Measurements from ENCODE around the gene ENTHD1. TPM values are rescaled to one million over a fixed set of nuclear protein-coding genes. Genes with fewer than 3 reads are reported as not detected.

ENTHD1 gene
- total and polyA plus RNA-seq, 10 of the 15 experiments (the other 5 are each of a cell fraction or from before 2014, with no cell fraction given) = 0.09 to 0.52 (median 0.21) TPM; not detected in 1

- intact Hi-C loops (cut with micrococcal nuclease; ENCODE audit: unreplicated experiment) = loop anchor here (2.0 kb wide), 1 partner anchor 32 kb away; the partner anchor contains the start of gene GRAP2
- no peak for TF ChIP-seq E2F8 (IDR thresholded peaks at IDR 0.05; ENCODE audit: low read depth, partially characterized antibody)
- TF ChIP-seq CBX3 (IDR thresholded peaks at IDR 0.05; ENCODE audit: borderline replicate concordance, low read depth) = no peak
- no peak for TF ChIP-seq EZH2 (IDR thresholded peaks at IDR 0.05; ENCODE audit: borderline replicate concordance, control insufficient read depth, low read depth, low read length)
- TF ChIP-seq SREBF1 (IDR thresholded peaks at IDR 0.05; ENCODE audit: low read length) = no peak
- TF ChIP-seq FOXM1 (IDR thresholded peaks at IDR 0.05; ENCODE audit: low read depth, low read length) = no peak
- no peak for TF ChIP-seq ETV6 (conservative IDR thresholded peaks at IDR 0.05 in 1 of 2, IDR thresholded peaks at IDR 0.05 in 1 of 2; ENCODE audit: borderline replicate concordance in 1 of 2, low read depth in 1 of 2)
- TF ChIP-seq SRF (IDR thresholded peaks at IDR 0.05; ENCODE audit: low read depth in 2 of 2, low read length in 2 of 2) = no peak
- no peak for TF ChIP-seq EP300 (IDR thresholded peaks at IDR 0.05; ENCODE audit: borderline replicate concordance in 1 of 2, control insufficient read depth in 1 of 2, low read depth in 2 of 2, low read length in 2 of 2)
- TF ChIP-seq IKZF2 (IDR thresholded peaks at IDR 0.05) = peak; percentile 57 to 75; a peak in 3 of 4 replicates
- no peak for TF ChIP-seq RAD21 (IDR thresholded peaks at IDR 0.05; ENCODE audit: insufficient read depth, low read depth, low read length)
- TF ChIP-seq SIN3A (IDR thresholded peaks at IDR 0.05; ENCODE audit: low read depth, low read length) = no peak
- TF ChIP-seq ZNF274 (IDR thresholded peaks at IDR 0.05; ENCODE audit: insufficient read depth, insufficient read length) = no peak
- TF ChIP-seq SREBF2 (IDR thresholded peaks at IDR 0.05; ENCODE audit: low read length) = no peak
- no peak for TF ChIP-seq HDGF (IDR thresholded peaks at IDR 0.05)
- TF ChIP-seq PML (IDR thresholded peaks at IDR 0.05; ENCODE audit: low read length) = no peak
- peak; percentile 78 for TF ChIP-seq RUNX3 (IDR thresholded peaks at IDR 0.05; ENCODE audit: low read length)
- no peak for TF ChIP-seq CBFB (IDR thresholded peaks at IDR 0.05; ENCODE audit: low read depth)
- TF ChIP-seq CHD2 (IDR thresholded peaks at IDR 0.05; ENCODE audit: borderline replicate concordance, low read depth, low read length) = no peak
- TF ChIP-seq, protein P1, sequence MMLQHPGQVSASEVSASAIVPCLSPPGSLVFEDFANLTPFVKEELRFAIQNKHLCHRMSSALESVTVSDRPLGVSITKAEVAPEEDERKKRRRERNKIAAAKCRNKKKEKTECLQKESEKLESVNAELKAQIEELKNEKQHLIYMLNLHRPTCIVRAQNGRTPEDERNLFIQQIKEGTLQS (IDR thresholded peaks at IDR 0.05; ENCODE audit: borderline replicate concordance, extremely low read depth, low read depth, low read length) = no peak
- peak; percentile 37; the same call in 1 of the 2 replicates for TF ChIP-seq RELB (IDR thresholded peaks at IDR 0.05; ENCODE audit: low read depth)
- TF ChIP-seq NR2F1 (conservative IDR thresholded peaks at IDR 0.05) = no peak
Observed at GRCh38 chr22:39868741-39869140, 24.8 kb downstream of the ENTHD1 start.

More at GRCh38 chr22:39868741-39869140, 24.8 kb downstream of the ENTHD1 start:
- no peaks in the 10 kb centered on the region; a peak in 1 of 4 replicates for H3K36me3 ChIP-seq (ENCODE audit: control insufficient read depth in 2 of 2, insufficient read depth in 2 of 2, low read length in 1 of 2)
- ChIA-PET RAD21 (ENCODE audit: unreplicated experiment) (no interaction called here), POLR2A (interaction anchor here (0.7 kb wide), 1 partner anchor 64 kb away, joined by 4 read pairs; no protein-coding TSS in a partner anchor), CTCF (interaction anchor here (1.0 to 1.3 kb wide), 2 partner anchors 30 to 42 kb away, joined by 3 read pairs; no protein-coding TSS in a partner anchor), SMC1A (ENCODE audit: uncharacterized antibody, unreplicated experiment) (interaction anchor here (0.6 to 1.1 kb wide), 2 partner anchors 24 to 106 kb away, joined by 3 read pairs; no protein-coding TSS in a partner anchor)
- 0% methylated on average over 1 of the region's 1 CpG for WGBS (ENCODE audit: insufficient coverage, insufficient replicate concordance, low lambda C conversion rate, missing lambda C conversion rate)
- H3K27me3 ChIP-seq (replicated peaks in 1 of 2; ENCODE audit: control insufficient read depth in 2 of 2, insufficient read depth in 2 of 2, low read length in 1 of 2) = no peaks in the 10 kb centered on the region
- no peak overlapping the region; the same call in 1 of the 2 replicates for H3K4me2 ChIP-seq (ENCODE audit: control insufficient read depth, insufficient read depth)
- H3K4me3 ChIP-seq = peak overlapping the region; percentile 7; the same call in 1 of the 2 replicates
- FAIRE-seq (no peak), DNase-seq (ENCODE audit: low read depth, low spot score) (peak; percentile 58), ATAC-seq (peak; percentile 78)
- no peaks in the 10 kb centered on the region; the same call in 1 of the 3 replicates for H3K9me3 ChIP-seq (replicated peaks; ENCODE audit: control insufficient read depth, insufficient read depth, low read length)
- H4K20me1 ChIP-seq (ENCODE audit: control insufficient read depth, insufficient read depth) = no peaks in the 10 kb centered on the region
- H3K79me2 ChIP-seq (ENCODE audit: control insufficient read depth, insufficient read depth, low read length) = no peaks in the 10 kb centered on the region
- no TSS peak for BruUV-seq (replicated peaks)
- in situ Hi-C loops (cut with MboI) = no loop called here
- no peak overlapping the region for H3K9ac ChIP-seq (ENCODE audit: control insufficient read depth, insufficient read depth, low read length)
- H3K4me1 ChIP-seq (ENCODE audit: control insufficient read depth, insufficient read depth, low read length) = peaks cover 18% of the 10 kb centered on the region; the same call in 1 of the 2 replicates
- peak overlapping the region; percentile 50; the same call in 1 of the 2 replicates for H3K27ac ChIP-seq (ENCODE audit: control insufficient read depth, insufficient read depth)
- no peak overlapping the region for H2AFZ ChIP-seq (ENCODE audit: control insufficient read depth, low read depth, low read length)

All from GM12878 (cell line).